ENCODE measurements around the gene METTL16.

METTL16 gene

DNA sequence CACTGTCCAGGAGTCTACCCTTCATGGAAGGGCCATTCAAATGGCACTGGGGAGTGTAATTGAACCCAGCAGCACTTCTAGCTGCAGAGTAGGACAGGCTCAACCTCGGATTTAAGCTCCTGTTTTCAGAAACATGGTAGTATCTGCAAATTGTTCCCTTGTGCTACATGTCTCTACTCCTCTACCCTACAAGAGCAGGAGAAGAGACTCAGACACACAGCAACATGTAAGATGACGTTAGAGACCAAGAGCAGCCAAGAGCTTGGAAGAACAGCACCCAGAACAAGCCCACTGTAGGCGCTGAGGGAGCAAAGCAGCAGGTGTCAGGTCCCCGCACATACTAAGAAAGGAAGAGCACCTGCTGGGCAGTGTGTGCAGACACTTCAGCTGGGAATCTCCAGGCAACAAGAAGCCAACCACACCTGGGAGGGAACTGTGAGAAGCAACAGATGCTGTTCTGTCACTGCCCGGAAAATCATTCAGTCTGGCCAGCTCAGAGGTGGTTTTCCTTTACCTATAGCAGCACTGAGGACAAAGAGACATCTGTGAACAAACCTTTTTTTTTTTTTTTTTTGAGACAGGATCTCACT, 75.3 kb downstream of the METTL16 start:
- TF ChIP-seq ZFX (IDR thresholded peaks at IDR 0.05), result no peak
- TF ChIP-seq, protein P1, sequence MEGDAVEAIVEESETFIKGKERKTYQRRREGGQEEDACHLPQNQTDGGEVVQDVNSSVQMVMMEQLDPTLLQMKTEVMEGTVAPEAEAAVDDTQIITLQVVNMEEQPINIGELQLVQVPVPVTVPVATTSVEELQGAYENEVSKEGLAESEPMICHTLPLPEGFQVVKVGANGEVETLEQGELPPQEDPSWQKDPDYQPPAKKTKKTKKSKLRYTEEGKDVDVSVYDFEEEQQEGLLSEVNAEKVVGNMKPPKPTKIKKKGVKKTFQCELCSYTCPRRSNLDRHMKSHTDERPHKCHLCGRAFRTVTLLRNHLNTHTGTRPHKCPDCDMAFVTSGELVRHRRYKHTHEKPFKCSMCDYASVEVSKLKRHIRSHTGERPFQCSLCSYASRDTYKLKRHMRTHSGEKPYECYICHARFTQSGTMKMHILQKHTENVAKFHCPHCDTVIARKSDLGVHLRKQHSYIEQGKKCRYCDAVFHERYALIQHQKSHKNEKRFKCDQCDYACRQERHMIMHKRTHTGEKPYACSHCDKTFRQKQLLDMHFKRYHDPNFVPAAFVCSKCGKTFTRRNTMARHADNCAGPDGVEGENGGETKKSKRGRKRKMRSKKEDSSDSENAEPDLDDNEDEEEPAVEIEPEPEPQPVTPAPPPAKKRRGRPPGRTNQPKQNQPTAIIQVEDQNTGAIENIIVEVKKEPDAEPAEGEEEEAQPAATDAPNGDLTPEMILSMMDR (conservative IDR thresholded peaks at IDR 0.05), result no peak
- no peak overlapping the region for H3K27ac ChIP-seq

DNA sequence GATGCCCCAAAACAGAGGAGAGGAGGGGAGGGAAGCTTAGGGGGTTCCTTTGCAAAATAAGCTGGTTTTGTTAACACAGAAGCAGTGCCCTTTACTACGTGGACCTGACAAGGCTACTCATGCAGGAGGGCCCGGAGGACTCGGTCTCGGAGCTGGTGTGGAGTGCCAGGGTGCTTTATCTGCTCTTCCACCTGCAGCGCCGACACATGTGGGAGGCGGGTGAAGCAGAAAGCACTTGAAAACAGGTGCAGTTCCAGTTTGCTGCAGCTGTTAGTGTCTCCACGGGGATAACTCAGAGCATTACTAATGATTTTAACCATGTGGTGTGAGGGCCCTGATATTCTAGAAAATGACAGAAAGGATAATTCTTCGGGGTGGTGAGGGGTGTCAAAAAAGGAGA, 75.8 kb downstream of the METTL16 start:
- TF ChIP-seq ZFX (IDR thresholded peaks at IDR 0.05), result no peak
- TF ChIP-seq, protein P1 (conservative IDR thresholded peaks at IDR 0.05), result no peak
- no peak overlapping the region for H3K27ac ChIP-seq

DNA sequence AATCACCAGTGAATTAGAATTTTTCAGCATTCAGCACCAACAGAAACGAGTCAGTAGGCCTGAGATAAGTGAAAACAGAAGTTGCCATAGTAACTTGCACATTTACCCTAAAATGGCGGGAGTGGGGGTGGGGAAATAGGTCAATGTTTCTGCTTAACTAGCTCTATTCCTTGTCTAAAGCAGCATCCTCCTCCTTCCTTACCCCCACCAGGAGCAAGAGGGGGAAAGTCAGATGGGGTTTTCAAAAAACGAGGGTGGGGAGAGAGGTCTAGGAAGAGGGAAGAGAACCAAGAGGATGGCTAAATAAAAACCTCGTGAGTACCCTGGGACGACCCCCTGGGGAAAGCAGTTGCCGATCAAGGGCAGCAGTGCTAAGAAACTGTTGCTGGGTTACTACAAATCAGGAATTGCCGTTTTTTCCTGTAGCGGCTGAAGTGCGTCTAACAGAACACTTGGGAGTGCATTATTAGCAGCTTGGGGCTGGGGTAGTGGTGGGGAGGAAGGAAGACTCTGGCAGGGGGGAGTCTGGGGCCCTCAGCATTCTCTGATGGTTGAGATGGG, 76.4 kb downstream of the METTL16 start:
- TF ChIP-seq ZFX (IDR thresholded peaks at IDR 0.05), result no peak
- TF ChIP-seq, protein P1 (conservative IDR thresholded peaks at IDR 0.05), result no peak
- H3K27ac ChIP-seq, result no peak overlapping the region

DNA sequence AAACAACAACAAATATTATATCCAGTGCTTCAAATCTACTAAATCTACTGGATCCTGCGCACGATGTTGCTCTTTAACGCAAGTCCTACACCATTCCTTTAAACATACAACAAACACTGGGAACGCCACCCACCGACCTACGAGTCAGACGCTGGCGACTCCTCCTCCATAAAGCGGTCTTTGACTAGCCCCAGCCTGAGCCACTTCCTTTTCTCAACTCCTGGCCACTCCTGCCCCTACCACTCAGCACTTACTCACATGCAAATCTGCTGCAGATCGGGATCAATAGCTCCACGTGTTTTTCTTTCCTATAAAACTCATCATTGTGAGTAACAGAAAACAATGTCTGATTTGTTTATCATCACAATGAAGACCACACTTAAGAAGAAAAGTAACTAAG, 78.0 kb downstream of the METTL16 start:
- TF ChIP-seq, protein P1 (conservative IDR thresholded peaks at IDR 0.05), result no peak
- TF ChIP-seq ZFX (IDR thresholded peaks at IDR 0.05), result no peak
- no peak overlapping the region for H3K27ac ChIP-seq

DNA sequence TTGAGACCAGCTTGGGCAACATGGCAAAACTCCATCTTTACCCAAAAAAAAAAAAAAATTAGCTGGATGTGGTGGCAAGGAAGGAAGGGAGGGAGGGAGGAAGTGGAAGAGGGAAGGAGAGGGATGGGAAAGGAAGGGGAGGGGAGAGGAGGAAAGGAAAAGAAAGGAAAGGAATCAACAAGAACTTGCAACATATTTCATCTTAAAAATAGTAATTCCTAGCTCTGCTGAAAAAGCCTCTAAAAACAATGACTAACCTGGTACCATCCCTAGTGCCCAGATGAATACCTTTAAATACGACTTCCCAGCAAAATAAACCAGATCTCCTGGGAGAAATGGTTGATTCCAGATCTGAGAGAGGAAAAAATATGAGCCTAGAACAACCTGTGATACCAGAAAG, 83.8 kb downstream of the METTL16 start:
- H3K27ac ChIP-seq, result no peak overlapping the region
- TF ChIP-seq, protein P1 (conservative IDR thresholded peaks at IDR 0.05), result no peak
- no peak for TF ChIP-seq ZFX (IDR thresholded peaks at IDR 0.05)

DNA sequence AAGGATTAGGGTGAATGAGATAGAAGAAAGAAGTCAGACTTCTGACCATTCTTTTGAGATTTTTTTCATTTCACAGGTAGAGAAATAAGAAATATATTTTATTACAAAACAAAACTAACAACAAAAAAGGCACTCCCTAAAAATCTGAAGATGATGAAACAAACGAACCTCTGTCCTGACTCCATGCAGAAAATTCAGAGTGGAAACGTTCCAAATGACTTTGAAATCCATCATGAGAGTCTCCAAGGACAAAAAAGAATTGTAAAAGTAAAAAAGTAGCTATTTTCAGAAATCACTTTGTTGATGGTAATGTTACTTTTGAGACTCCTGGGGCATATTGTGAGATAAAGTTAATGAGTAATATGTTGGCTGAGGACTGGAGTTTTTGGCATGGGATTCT, 84.5 kb downstream of the METTL16 start:
- TF ChIP-seq, protein P1 (conservative IDR thresholded peaks at IDR 0.05), result no peak
- no peak for TF ChIP-seq ZFX (IDR thresholded peaks at IDR 0.05)
- no peak overlapping the region for H3K27ac ChIP-seq

DNA sequence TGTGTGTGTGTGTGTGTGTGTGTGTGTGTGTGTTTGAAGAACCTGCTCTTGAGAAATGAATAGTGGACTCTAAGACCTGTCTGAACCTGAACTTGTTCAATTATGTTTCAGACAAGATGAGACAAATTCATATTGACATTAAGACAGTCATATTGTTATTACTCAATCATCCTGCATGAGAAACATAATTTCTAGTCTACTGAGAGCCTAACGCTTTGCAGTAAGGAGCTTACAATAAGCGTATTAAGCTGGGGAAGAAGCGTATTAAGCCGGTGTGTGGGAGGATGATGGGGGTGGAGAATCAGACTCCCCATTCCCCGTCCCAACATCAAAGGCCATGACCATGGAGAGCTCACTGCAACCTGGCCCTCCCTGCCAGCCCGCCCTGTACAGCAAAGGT, 88.4 kb downstream of the METTL16 start:
- TF ChIP-seq ZFX (IDR thresholded peaks at IDR 0.05), result no peak
- TF ChIP-seq, protein P1 (conservative IDR thresholded peaks at IDR 0.05), result no peak

More for the DNA sequence above, 88.4 kb downstream of the METTL16 start:
- no peak overlapping the region for H3K27ac ChIP-seq

All from C4-2B (cell line).